WERI-Rb-1 (cell line): ENCODE data around the gene NPAS3.

Experiments used
- DNase-seq: peaks from one replicate; pipeline ENCODE4 v3.0.0-alpha.2; 2020
- H3K27ac ChIP-seq: fragments of 250-450 bp; sonication (Bioruptor Pico); 2 replicates; pipeline ENCODE4 v1.5.1; 2020; ENCODE audit warnings: mild to moderate bottlenecking, moderate library complexity
- H3K27me3 ChIP-seq: fragments of 250-450 bp; sonication (Bioruptor Pico); 2 replicates; pipeline ENCODE4 v1.5.1; 2021; ENCODE audit warnings: mild to moderate bottlenecking, low read depth, moderate library complexity; ENCODE audit not compliant: insufficient read depth, severe bottlenecking
- H3K36me3 ChIP-seq: fragments of 250-450 bp; sonication (Bioruptor Pico); 2 replicates; pipeline ENCODE4 v1.5.1; 2020; ENCODE audit warnings: mild to moderate bottlenecking, moderate library complexity
- H3K4me3 ChIP-seq: 2 replicates; pipeline ENCODE4 v1.5.1; 2011; ENCODE audit warnings: low read depth, mild to moderate bottlenecking, control low read depth, low read length
- H3K9me3 ChIP-seq: fragments of 250-450 bp; sonication (Bioruptor Pico); 2 replicates; pipeline ENCODE4 v1.5.1; 2021; ENCODE audit warnings: mild to moderate bottlenecking, moderate library complexity; ENCODE audit not compliant: severe bottlenecking
- CTCF ChIP-seq: IDR thresholded peaks from 2 replicates; pipeline ENCODE4 v1.5.1; 2011; ENCODE audit warnings: low read depth, mild to moderate bottlenecking, control low read depth, inconsistent platforms, low read length

Gene NPAS3

GRCh38 chr14:33198684-33199083 is 260.0 kb downstream of the NPAS3 start:
- Histone ChIP-seq H3K36me3 (no peaks in the 10 kb centered on the region), H3K4me3 (no peak overlapping the region), H3K9me3 (peaks cover 5% of the 10 kb centered on the region), H3K27me3 (no peaks in the 10 kb centered on the region), H3K27ac (no peak overlapping the region)
- DNase-seq = no peak
- no peak for TF ChIP-seq CTCF

- Histone ChIP-seq H3K27ac (no peak overlapping the region), H3K4me3 (no peak overlapping the region), H3K9me3 (peaks cover 5% of the 10 kb centered on the region), H3K36me3 (no peaks in the 10 kb centered on the region), H3K27me3 (no peaks in the 10 kb centered on the region)
- no peak for DNase-seq
- TF ChIP-seq CTCF = no peak
These were observed 262.4 kb downstream of the NPAS3 start for GRCh38 chr14:33201116-33201515.

GRCh38 chr14:33206981-33207380 is 268.3 kb downstream of the NPAS3 start:
- H3K36me3 ChIP-seq = no peaks in the 10 kb centered on the region
- H3K4me3 ChIP-seq = no peak overlapping the region
- H3K27ac ChIP-seq = no peak overlapping the region
- no peak for TF ChIP-seq CTCF
- no peaks in the 10 kb centered on the region for H3K9me3 ChIP-seq
- DNase-seq = no peak
- no peaks in the 10 kb centered on the region for H3K27me3 ChIP-seq

- no peak for TF ChIP-seq CTCF
- Histone ChIP-seq H3K4me3 (no peak overlapping the region), H3K27me3 (no peaks in the 10 kb centered on the region), H3K27ac (no peak overlapping the region), H3K36me3 (no peaks in the 10 kb centered on the region), H3K9me3 (no peaks in the 10 kb centered on the region)
- no peak for DNase-seq
These were observed 268.9 kb downstream of the NPAS3 start for GRCh38 chr14:33207467-33208017.

GRCh38 chr14:33210311-33210710 is 271.6 kb downstream of the NPAS3 start:
- no peaks in the 10 kb centered on the region for H3K36me3 ChIP-seq
- no peaks in the 10 kb centered on the region for H3K9me3 ChIP-seq
- no peak overlapping the region for H3K4me3 ChIP-seq
- H3K27ac ChIP-seq = no peak overlapping the region
- DNase-seq = no peak
- H3K27me3 ChIP-seq = no peaks in the 10 kb centered on the region
- no peak for TF ChIP-seq CTCF

- Histone ChIP-seq H3K9me3 (no peaks in the 10 kb centered on the region), H3K27ac (no peak overlapping the region), H3K36me3 (no peaks in the 10 kb centered on the region), H3K27me3 (no peaks in the 10 kb centered on the region), H3K4me3 (no peak overlapping the region)
- no peak for DNase-seq
- TF ChIP-seq CTCF = no peak
These were observed 279.3 kb downstream of the NPAS3 start for GRCh38 chr14:33218026-33218425.
